ENCODE measurements around the gene WASF1. TPM values are rescaled to one million over a fixed set of nuclear protein-coding genes. Genes with fewer than 3 reads are reported as not detected.

Gene WASF1
- total RNA-seq, 1 experiment from 2014 or later, result 28.6 TPM

- no peak overlapping the region for H4K8ac ChIP-seq (replicated peaks; ENCODE audit: insufficient read length, low read depth, low read length)
- no peak overlapping the region for H3K14ac ChIP-seq (ENCODE audit: insufficient read depth, low read length)
- H4K5ac ChIP-seq (ENCODE audit: insufficient read length, low read depth, low read length), result no peak overlapping the region
- H3K4me1 Mint-ChIP-seq, result peaks cover 10 to 12% of the 10 kb centered on the region in 2 experiments
- H2BK5ac ChIP-seq (ENCODE audit: insufficient read length, low read length), result no peak overlapping the region
- H3K27me3 Mint-ChIP-seq (ENCODE audit: low read depth), result no peaks in the 10 kb centered on the region; the same call in 1 of the 2 replicates
- H4K20me1 ChIP-seq (ENCODE audit: control insufficient read depth, insufficient read depth, insufficient read length), result no peaks in the 10 kb centered on the region
- no peak overlapping the region for H4K91ac ChIP-seq (ENCODE audit: insufficient read length, low read depth, low read length)
- peak; percentile 89 for TF ChIP-seq CTCF (conservative IDR thresholded peaks at IDR 0.05)
- H2AFZ ChIP-seq (ENCODE audit: low read length), result no peak overlapping the region
- no peak overlapping the region for H3K9ac ChIP-seq (ENCODE audit: extremely low read depth, insufficient read length, low read length)
- no peak overlapping the region for H2BK120ac ChIP-seq (ENCODE audit: low read depth, low read length, poor library complexity, severe bottlenecking)
- no peaks in the 10 kb centered on the region for H3K79me2 ChIP-seq (ENCODE audit: insufficient read depth, low read length)
- H3K27me3 ChIP-seq (ENCODE audit: insufficient read depth, low read length), result no peaks in the 10 kb centered on the region
- no peak overlapping the region for H3K4me3 Mint-ChIP-seq
- no peak overlapping the region for H2AK5ac ChIP-seq (ENCODE audit: insufficient read length, low read length)
- no peak overlapping the region for H2BK20ac ChIP-seq (ENCODE audit: low read depth, low read length, poor library complexity, severe bottlenecking)
- WGBS (ENCODE audit: extremely low coverage, insufficient read length, low lambda C conversion rate), result no CpG with 5 or more reads among the region's 5 CpGs
- no peak overlapping the region; a peak in 1 of 7 replicates for H3K27ac Mint-ChIP-seq
- no peak overlapping the region for H3K27ac ChIP-seq (ENCODE audit: insufficient read length, low read depth, low read length)
- H3K23me2 ChIP-seq (ENCODE audit: insufficient read length, low read depth, low read length, poor library complexity, severe bottlenecking), result no peaks in the 10 kb centered on the region
- no peaks in the 10 kb centered on the region for H3K79me1 ChIP-seq (ENCODE audit: insufficient read depth, low read depth, low read length, poor library complexity, severe bottlenecking)
- H3K4me1 ChIP-seq (ENCODE audit: insufficient read depth, low read length), result no peaks in the 10 kb centered on the region
- no peak overlapping the region for H3T11ph ChIP-seq (ENCODE audit: low read length)
- H3K4ac ChIP-seq (ENCODE audit: low read depth, low read length), result no peak overlapping the region
- H3K4me2 ChIP-seq (ENCODE audit: insufficient read depth, insufficient read length, low read length), result no peak overlapping the region
- no peak overlapping the region for H3K23ac ChIP-seq (ENCODE audit: insufficient read length, low read depth, low read length)
- no peak overlapping the region for H3K56ac ChIP-seq (ENCODE audit: insufficient read length, low read depth, low read length)
- no peak overlapping the region for H3K18ac ChIP-seq (ENCODE audit: insufficient read length, low read depth, low read length)
- H2BK15ac ChIP-seq (ENCODE audit: low read depth, low read length), result no peak overlapping the region
- no peaks in the 10 kb centered on the region for H3K9me3 ChIP-seq (ENCODE audit: control insufficient read depth, low read depth, low read length)
- no peak overlapping the region for H2BK12ac ChIP-seq (ENCODE audit: insufficient read length, low read depth, low read length)
- no peak for DNase-seq
- H3K36me3 Mint-ChIP-seq (ENCODE audit: insufficient read depth in 1 of 3, low read depth in 3 of 3), result no peaks in the 10 kb centered on the region
- no peaks in the 10 kb centered on the region for H3K9me3 Mint-ChIP-seq
Observed at GRCh38 chr6:110053395-110054240, 125.9 kb downstream of the WASF1 start.

All from H9 (cell line).